CD4-positive, alpha-beta T cell treated with Interferon alpha-2 for 1 hour (primary cell): ENCODE results near the gene MTNR1B.

Experiments used
- DNase-seq, 2 donors: peaks; one replicate each; pipeline ENCODE4 v3.0.0-alpha.2; 2020 to 2022

Gene MTNR1B

DNA sequence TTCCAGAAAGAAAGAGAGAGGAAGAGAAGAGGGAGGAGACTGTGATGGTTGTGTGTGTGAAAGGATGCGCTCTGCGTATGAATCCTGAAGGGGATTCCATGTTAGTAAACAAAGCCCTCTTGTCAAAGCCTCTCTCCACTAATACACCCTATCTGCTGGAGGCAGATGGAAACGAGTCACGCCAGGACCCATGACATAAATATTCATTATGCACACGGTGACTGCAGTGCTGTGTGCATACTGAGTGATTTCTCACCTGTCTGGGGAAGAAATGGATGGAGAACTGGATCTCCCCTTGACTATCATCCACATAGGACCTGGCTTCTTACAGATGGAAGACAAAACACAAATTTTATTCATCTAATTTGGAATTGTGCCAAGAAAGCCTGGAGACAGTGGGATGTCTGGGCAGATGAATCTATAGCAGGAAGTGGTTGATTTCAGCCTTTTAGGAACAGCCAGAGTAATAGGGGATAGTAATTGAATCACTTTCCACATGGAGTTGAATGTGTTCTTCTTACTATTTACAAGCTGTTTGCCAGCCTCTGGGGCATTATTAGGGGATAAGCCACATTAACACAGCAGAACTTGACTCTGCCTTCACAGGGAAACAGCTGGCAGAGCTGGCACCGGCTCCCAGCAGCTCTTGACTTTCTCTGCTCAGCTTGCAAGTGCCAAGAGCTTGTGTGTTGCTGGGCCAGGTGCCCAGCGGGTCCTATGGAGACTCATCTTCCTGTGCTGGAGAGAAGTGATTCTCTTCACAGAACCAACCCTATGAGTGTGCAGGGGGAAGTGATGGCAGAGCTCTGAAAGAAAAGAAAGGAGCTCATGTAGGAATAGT, 9.0 kb downstream of the MTNR1B start:
- no peak for DNase-seq

DNA sequence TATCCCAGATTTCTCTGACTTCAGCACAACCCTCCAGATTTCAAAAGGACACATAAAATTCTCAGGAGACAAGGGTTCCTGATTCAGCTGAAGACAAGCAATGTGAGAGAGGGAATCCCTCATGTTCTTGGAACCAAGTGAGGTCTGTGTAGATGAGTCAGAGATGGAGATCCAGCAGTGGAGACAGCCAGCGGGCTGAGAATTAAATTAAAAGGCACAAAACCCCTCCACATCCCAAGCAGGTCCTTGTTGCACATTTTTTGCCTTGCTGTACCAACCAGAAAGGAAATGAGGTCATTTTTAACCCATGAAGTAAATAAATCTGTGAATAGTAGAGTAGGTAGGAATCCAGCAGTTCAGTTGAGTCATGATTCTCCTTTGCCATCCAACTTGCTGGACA, 9.7 kb downstream of the MTNR1B start:
- DNase-seq, result no peak

DNA sequence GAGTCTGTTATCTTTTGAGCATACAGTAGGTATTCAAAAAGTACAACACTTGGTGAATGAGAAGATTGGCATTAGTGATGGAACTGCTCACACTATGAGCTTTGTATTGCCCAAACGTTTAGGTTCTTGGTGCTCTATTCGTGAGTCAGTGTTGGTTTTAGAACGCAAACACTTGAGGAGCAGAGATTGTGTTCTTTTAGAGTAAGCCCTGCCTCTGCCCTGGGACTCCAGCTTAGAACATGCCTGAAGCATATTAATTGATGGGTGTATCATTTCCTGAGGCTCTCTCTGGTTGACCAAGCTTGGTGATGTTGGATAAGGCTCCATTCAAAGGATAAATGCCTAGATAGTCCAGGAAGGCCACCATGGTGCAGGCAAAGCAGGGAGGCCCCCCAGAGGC, 10.9 kb downstream of the MTNR1B start:
- DNase-seq, result no peak

DNA sequence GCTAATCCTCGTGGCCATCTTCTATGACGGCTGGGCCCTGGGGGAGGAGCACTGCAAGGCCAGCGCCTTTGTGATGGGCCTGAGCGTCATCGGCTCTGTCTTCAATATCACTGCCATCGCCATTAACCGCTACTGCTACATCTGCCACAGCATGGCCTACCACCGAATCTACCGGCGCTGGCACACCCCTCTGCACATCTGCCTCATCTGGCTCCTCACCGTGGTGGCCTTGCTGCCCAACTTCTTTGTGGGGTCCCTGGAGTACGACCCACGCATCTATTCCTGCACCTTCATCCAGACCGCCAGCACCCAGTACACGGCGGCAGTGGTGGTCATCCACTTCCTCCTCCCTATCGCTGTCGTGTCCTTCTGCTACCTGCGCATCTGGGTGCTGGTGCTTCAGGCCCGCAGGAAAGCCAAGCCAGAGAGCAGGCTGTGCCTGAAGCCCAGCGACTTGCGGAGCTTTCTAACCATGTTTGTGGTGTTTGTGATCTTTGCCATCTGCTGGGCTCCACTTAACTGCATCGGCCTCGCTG, 12.1 kb downstream of the MTNR1B start:
- DNase-seq, result no peak

DNA sequence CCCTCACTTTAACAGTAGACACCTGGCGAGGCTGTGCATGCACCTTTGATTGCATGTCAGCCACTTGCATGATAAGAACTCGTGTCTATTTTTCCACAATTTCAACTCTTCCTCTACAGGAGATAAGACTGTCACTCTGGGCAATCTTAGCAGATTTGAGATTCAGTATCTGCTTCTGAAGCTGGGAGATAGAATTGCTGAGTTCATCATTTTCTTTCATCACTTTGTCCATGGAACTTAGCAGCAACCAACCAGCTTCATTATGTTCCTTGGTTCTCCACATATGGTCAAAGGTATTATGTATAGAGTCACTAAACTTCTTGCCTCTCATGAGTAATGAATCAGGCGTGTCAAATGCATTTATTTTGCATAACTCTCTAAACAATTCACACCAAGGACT, 17.1 kb downstream of the MTNR1B start:
- no peak for DNase-seq

DNA sequence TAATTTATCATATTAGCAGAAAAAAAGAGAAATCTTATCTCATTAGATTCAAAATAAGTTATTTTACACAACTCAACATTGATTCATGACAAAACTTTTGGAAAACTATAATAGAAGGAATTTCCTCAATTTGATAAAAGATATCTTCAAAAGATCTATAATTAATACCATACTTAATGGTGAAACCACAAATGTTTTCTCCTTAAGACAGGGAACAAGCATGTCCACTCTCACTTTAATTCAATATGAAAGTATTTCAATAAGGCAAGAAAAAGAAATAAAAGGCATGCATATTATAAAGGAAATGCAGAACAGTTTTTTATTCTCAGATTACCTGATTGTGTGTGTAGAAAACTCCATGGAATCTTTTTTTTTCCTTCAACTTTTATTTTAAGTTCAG, 23.6 kb downstream of the MTNR1B start:
- DNase-seq, result no peak

DNA sequence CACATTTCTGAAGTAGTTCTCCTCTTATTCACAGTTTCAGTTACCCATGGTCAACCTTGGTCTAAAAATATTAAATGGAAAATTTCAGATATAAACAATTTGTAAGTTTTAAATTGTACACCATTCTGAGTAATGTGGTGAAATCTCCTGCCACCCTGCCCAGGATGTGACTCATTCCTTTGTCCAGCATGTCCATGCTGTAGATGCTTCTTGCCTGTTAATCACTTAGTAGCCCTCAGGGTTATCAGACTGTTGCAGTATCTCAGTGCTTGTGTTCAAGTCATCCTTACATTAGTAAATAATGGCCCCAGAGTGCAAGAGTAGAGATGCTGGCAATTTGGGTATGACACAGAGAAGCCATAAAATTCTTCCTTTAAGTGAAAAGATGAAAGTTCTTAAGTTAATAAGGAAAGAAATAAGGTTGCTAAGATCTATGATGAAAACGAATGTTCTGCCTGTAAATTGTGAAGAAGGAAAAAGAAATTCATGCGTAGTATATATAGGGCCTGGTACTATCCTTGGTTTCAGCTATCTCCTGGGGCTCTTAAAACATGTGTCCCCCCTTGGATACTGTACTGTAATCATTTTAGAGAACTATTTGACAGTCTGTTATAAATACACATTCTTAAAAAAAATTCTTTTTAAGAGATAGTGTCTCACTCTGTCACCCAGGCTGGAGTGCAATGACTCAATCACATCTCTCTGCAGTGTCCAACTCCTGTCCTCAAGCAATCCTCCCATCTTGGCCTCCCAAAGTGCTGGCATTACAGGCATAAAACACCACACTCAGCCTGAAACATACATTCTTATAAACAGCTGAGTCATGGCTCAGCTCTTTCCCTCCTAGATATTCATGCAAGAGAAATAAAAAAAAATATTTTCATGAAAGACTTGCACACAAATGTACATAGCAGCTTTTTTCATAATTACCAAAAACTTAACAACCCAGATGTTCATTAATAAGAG, 31.3 kb downstream of the MTNR1B start:
- no peak for DNase-seq

DNA sequence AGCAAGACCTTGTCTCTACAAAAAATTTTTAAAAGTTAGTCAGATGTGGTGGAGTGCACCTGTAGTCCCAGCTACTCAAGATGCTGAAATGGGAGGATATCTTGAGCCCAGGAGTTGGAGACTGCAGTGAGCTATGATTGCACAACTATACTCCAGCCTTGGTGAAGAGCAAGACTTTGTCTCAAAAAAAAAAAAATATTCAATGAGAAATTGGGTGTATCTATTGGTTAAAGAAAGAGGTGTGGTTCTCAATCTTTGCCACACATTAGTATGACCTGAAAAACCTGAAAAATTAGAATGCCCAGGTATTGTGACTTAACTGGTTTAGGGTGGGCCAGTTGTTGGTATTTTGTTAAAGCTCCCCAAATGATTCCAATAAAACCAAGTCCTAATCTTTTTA, 32.4 kb downstream of the MTNR1B start:
- no peak for DNase-seq

DNA sequence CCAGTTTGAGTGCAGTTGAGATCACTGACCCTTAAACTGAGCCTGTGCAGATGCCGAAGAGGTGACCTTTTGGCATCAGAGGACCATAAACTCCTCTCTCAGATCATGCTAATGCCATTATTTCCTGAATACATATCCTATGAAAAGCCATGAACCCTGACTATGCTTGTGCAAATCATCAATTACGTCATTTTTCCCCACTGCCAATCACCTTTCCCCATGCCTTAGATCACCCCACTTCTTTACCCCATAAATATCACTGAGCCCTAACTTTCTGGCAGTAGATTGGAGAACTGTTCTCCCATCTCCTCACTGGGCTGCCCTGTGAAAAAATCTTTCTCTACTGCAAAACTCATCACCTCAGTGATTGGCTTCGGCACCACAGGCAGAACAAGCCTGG, 32.9 kb downstream of the MTNR1B start:
- DNase-seq, result no peak

DNA sequence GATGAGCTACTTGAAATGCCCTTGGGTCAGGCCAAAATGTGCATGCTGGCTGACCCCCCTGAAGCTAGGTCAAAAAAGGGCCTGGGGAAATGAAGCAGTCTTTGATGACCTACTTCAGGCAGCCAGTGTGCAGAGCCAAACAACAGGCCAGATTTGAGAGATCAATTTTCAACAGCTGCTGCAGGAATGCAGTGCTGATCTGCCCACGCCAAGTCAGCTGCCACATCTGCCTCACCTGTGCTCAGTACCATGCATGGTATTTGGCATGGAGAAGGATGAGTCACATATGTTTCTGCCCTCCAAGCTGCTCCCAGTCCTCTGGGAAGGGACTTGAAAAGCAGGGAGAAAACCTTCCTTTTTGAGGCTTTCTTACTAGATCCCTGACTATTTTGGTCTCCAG, 35.8 kb downstream of the MTNR1B start:
- DNase-seq, result no peak

DNA sequence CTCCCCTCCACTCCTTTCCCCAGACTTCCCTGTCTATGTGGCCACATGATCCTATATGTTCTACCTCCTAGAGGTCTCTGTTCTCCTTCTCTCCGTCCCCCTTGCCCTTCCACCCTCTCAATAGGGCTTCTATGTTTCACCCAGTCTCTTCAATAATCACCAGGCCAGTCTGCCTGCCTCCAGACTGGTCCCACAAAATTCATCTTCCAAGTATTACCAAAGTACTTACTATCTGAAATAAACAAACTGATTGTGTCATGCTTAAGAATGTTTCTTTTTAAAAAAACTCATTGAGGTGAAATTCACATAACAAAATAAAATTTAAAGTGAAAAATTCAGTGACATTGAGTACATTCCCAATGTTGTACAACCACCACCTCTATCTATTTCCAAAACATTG, 44.2 kb downstream of the MTNR1B start:
- no peak for DNase-seq

DNA sequence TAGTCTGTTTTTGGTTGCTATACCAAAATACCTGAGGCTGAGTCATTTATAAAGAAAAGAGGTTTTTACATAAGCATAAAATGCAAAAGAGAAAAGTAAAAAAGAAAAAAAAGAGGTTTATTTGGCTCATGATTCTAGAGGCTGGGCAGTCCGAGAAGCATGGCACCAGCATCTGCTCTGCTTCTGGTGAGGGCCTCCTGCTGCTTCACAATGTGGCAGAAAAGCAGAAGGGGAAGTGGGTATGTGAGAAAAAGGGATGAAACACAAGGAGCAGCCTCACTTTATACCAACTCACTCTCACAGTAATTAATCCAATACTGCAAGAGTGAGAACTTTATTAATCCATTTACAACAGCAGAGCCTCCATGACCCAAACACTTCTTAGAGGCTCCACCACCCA, 47.1 kb downstream of the MTNR1B start:
- DNase-seq, result no peak

DNA sequence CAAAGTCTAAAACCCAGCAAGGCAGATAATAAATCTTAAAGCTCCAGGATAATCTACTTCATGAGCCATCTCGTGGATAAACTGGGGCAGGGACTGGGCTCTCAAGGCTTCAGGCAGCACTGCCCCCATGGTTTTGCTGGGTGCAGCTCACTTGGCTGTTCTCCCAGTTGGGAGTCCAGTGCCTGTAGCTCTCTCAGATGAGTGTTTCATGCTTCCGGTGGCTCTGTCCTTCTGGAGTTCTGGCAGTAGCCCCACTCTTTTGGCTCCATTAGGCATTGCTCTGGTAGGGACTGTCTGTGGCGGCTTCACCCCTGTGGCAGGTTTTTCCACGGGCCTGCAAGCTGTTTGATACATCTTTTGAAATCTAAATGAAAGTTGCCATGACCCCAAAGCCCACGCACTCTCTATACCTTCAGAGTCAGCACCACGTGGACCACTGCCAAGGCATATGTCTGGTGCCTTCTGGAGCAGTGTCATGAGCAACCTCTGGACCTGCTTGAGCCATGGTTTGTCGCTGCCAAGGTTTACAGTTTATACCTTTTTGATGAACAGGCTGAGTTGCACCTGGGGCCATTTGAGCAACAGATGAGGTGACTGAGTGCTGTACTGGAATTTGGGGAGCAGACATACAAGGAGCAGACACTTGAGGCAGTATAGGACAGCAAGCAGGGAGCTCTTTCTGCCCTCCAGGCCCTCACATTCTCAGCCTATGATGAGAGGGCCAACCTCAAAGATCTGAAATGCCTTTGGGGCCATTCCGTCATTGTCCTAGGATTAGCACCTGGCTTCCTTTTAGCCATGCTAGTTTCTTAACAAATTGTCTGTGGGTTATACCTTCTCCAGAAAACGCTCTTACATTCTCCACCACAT, 48.6 kb downstream of the MTNR1B start:
- no peak for DNase-seq

DNA sequence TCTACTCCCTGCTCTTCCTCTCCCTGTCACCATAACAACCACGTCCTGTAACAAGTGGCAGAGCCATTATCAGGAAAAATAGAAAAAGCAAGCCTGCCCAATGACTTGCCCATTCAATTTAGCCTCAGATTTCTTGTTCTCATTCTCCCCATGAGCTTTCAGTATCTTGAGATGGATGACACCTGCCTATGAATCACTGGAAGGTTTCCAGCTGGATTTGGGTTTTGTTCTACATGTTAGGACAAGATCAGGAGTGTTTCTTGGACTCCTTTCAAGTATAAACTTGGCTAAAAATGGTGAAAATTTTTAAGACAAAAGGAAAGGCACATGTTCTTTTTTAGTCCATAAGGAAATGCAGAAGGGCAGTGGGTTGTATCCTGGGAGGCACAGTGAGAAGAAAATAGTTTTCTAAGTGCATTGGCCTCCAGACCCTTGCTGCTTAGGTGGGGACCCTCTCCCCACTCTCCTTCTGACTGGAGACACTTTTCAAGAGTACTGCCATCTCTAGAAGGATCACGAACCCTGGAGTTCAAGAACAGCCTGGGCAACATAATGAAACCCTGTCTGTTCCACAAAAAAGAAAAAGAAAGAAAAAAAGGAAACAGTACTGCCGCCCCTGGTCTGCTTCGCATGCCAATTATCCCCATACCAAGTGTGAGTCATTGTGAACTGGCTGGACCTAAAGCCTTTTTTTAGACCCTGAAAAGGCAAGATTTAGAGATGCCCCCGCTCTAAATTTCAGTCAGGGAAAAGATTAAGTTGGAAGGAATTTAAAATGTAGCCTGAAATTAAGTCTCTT, 51.0 kb downstream of the MTNR1B start:
- no peak for DNase-seq

DNA sequence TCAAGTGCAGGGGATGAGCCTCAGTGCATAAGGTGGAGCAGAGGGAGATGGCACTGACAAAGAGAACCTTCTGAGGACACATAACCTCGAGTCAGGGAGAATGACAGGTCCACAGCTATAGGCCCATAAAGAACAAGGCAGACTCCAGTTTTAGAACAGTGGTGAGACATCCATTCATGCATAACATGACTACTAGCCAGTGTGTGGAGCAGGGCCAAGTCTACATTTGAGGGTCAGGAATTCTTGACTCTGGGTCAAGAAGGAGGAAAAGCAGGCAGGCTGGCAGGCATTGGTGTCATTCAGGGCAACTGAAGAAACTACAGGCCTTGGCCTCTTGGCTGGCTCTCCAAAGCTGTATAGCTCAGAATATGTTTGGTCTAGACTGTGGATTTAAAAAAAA, 54.9 kb downstream of the MTNR1B start:
- DNase-seq, result no peak

DNA sequence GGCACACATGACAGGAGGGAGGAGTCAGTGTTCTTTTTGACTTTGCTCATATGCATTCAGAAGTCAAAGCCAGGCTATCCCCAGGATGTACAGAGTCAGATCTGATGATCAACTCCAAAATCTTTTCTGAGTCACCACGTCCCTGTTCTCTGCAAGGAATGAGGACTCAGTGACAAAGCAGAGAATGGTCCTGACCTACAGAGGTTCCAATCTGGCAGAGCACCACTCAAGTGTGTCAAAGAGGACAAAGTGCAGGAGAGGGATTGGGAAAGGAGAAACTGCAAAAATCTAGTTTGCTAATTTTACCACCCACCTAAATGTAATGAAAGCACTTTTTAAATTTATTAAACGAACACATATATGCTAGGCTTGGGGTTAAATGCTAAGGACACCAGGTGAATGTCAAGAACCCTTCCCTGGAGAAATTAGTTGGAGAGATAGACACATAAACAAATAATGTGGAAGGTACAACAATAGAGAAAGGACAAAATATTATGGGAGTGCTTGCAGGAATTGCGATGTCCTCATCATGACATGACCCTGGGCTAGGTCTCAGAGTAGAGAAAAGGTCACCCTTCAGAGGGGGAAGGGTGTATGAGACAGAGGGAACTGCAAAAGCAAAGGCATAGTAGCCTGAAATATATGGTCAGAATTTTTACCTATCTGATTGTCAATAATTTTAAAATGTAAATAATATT, 56.3 kb downstream of the MTNR1B start:
- DNase-seq, result no peak

DNA sequence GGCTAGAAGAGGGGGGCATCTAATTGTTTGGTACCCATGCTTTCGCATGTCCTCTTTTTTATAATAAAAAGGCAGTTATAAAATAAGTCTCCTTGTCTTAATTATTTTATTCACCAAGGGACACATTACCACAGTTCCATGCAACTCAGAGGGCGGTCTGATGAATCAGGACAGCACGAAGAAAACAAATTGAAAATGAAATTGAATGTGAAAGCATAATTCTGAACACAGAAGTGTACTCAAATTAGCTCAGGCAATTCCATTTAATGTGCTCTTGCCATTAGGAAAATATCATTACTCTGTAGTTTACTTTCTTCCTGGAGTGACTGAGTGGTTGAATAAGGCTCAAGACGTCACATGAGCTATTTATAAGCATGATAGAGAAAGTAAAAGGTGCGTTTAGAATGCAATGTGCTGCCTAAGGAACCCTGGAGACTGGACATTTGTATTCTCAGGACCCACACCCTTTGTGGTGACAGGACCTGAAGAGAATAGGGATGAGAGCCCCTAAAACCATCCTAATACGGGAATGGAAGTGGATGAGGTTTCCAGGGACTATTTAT, 59.6 kb downstream of the MTNR1B start:
- no peak for DNase-seq

DNA sequence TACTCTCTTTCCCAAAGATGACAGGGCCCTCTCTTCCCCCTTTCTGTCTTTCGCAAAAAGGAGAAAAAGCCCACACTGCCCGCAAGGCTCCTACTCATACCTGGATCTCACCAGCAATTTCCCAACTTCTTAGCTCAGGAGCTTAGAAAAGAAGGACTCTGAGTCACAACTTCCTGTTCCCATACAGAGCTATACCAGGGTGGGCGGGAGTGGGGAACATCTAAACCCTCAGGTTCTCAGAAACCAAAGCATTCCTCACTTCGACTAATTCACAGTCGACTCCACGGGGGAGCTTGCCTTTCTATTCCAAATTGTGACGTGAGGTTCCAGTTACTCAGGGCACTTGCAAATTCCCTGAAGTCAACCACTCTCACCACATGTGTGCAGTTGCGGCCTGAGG, 61.9 kb downstream of the MTNR1B start:
- DNase-seq, result no peak
